NK-92 (cell line): Measurements from ENCODE around the gene FEN1.

Source experiments
- DNase-seq: peaks from one replicate; lab custom pipeline; 2025; ENCODE audit not compliant: unreplicated experiment; lab: John Stamatoyannopoulos, UW

The FEN1 gene

GRCh38 chr11:61838921-61839320 is 46.2 kb downstream of the FEN1 start:
- DNase-seq = no peak

DNA sequence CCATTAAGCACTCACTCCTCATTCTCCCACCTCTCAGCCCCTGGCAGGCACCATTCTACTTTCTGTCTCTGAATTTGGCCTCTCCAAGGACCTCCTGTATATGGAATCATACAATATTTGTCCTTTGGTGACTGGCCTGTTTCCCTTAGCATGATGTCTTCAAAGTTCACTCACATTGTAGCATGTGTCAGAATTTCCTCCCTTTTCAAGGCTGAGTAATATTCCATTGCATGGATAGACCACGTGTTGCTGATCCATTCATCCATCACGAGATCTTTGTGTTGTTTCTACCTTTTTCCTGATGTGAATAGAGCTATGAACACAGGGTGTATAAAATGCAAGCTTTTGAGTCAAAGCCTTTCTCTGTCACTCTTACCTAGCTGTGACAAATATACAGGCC is 47.0 kb downstream of the FEN1 start:
- DNase-seq = no peak

GRCh38 chr11:61840371-61840770 is 47.7 kb downstream of the FEN1 start:
- no peak for DNase-seq

DNA sequence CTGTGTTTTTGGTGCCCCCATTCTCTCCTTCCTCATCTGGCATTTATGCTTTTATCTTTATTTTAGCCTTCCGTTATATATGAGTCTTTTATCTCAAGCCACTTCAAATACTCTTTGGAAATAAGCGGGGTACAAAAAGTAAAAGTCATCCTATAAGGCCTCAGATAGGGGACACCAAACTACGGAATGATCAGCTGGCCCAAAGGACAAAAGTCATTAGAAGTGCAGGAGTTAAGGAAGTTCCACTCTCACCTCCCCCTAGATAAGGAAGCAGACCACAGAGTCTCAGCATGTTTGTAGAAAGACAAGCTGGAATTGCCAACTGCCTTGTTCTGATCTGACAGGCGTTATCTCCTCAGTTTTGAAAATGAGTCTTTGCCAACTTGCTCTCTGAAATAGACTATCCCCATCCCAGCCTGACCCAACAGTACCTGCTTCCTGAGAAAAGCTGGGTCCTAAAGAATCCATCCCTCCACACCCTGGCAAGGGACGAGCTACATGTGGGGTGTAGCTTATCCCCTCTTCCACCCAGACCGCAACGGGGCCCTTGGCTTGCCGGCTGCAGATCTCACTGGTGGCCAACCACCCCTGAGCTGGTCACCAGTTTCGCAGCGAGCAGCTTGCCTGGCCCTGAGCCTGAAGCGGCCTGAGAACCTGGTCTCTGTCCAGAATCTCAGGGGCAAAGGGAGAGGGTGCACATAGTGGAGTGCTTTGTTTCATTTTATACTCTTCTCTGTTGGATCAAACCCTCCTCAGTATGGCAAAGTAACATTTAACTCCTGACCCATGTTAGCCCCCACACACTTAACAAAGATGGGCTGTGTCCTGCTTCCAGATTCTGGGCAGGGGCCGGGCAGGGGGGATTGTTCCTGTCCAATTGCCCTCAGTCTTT is 49.2 kb downstream of the FEN1 start:
- no peak for DNase-seq

- DNase-seq = no peak
Measured at GRCh38 chr11:61842528-61842820, 49.8 kb downstream of the FEN1 start.

- DNase-seq = no peak
Measured at GRCh38 chr11:61844909-61845565, 52.3 kb downstream of the FEN1 start.

GRCh38 chr11:61846362-61847020 is 53.8 kb downstream of the FEN1 start:
- no peak for DNase-seq
